IPS-15b (cell line): ENCODE data around the gene MRPL14.

Source experiments
- H3K27me3 ChIP-seq: one replicate; pipeline ENCODE4 v1.6.1; 2013; ENCODE audit warnings: low read length; ENCODE audit not compliant: control insufficient read depth, insufficient read depth
- H3K36me3 ChIP-seq: one replicate; pipeline ENCODE4 v1.6.1; 2013; ENCODE audit warnings: low read length; ENCODE audit not compliant: control insufficient read depth, insufficient read depth
- H3K4me1 ChIP-seq: one replicate; pipeline ENCODE4 v1.6.1; 2013; ENCODE audit warnings: mild to moderate bottlenecking, low read length; ENCODE audit not compliant: control insufficient read depth, insufficient read depth
- H3K4me3 ChIP-seq: one replicate; pipeline ENCODE4 v1.5.1; 2013; ENCODE audit warnings: low read depth, low read length
- H3K9ac ChIP-seq: one replicate; pipeline ENCODE4 v1.6.1; 2013; ENCODE audit warnings: low read depth, mild to moderate bottlenecking, low read length
- H3K9me3 ChIP-seq: one replicate; pipeline ENCODE4 v1.6.1; 2013; ENCODE audit warnings: mild to moderate bottlenecking, low read length; ENCODE audit not compliant: control insufficient read depth, insufficient read depth

Gene MRPL14

GRCh38 chr6:44074439-44074812 is 52.8 kb downstream of the MRPL14 start:
- Histone ChIP-seq H3K9ac (peak overlapping the region; percentile 42), H3K4me1 (peaks cover 17% of the 10 kb centered on the region), H3K4me3 (peak overlapping the region; percentile 68), H3K36me3 (no peaks in the 10 kb centered on the region), H3K9me3 (no peaks in the 10 kb centered on the region), H3K27me3 (peaks cover 8% of the 10 kb centered on the region)

DNA sequence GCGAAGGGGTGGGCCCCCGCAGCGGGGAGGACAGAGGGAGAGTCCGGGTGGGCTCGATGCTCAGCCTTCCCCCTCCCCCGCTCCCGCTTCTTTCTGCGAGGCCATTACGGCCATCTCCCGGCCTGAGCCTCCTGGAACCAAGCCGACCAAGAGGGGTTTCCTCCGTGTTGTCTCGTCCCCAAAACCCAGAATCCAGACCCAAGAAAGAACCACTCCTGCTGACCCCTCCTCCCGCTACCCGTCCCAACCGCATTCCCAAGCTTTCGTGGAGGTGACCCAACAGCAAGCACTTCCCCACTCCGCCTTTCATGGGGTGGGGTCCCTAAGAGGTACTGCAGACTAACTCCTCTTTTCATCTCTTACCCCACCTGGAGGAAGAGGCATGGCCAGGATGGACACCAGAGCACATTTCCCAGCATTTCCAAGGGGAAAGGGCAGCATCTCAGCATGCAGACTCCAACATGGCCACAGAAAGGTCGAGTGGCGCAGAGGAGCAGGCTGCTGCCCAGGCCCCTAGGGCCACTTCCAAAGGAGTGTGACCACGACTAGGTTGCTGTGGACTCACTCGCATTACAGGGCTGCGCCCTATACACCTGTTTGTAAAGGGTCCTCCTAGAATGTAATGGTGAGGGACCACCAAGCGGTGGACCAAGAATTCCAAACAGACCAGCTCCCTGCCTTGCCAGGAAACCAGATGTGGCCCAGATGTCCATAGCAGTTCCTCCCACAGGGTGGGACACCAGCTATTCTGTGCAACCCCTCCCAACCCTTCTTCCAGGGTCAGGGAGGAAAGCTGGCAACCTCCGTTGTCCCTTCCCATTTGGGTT is 53.4 kb downstream of the MRPL14 start:
- Histone ChIP-seq H3K4me1 (peaks cover 17% of the 10 kb centered on the region), H3K27me3 (peaks cover 8% of the 10 kb centered on the region), H3K36me3 (no peaks in the 10 kb centered on the region), H3K4me3 (peak overlapping the region; percentile 68), H3K9me3 (no peaks in the 10 kb centered on the region), H3K9ac (no peak overlapping the region)

GRCh38 chr6:44072959-44073611 is 54.2 kb downstream of the MRPL14 start:
- H3K4me1 ChIP-seq: peaks cover 20% of the 10 kb centered on the region
- H3K9ac ChIP-seq: peak overlapping the region; percentile 39
- H3K9me3 ChIP-seq: no peaks in the 10 kb centered on the region
- peaks cover 8% of the 10 kb centered on the region for H3K27me3 ChIP-seq
- H3K4me3 ChIP-seq: peak overlapping the region; percentile 75
- no peaks in the 10 kb centered on the region for H3K36me3 ChIP-seq

DNA sequence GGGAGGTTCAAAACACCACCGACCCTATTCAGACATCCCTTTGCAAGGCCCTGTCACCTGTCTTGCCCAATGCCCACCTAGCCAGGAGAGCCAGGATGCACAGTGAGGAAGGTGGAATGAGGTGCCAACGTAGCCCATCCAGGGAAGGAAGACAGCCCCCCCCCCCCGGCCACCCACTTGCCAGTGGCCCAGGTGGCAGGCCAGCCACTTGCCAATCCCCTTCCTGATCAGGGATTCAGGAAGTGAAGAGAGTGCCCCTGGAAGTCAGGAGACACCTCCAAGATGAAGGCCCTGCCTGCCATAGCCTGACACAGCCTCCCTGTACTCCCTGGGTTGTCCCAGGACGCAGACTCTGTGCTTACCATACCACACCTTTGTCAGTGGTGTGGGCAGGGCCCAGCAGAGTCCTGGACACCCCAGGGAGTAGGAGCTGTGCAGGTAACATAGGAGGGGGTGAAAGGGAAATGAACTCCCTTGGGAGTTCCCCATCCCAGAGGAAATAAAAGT is 54.7 kb downstream of the MRPL14 start:
- Histone ChIP-seq H3K4me3 (peak overlapping the region; percentile 75), H3K27me3 (peaks cover 8% of the 10 kb centered on the region), H3K9ac (no peak overlapping the region), H3K36me3 (no peaks in the 10 kb centered on the region), H3K9me3 (no peaks in the 10 kb centered on the region), H3K4me1 (peaks cover 20% of the 10 kb centered on the region)

DNA sequence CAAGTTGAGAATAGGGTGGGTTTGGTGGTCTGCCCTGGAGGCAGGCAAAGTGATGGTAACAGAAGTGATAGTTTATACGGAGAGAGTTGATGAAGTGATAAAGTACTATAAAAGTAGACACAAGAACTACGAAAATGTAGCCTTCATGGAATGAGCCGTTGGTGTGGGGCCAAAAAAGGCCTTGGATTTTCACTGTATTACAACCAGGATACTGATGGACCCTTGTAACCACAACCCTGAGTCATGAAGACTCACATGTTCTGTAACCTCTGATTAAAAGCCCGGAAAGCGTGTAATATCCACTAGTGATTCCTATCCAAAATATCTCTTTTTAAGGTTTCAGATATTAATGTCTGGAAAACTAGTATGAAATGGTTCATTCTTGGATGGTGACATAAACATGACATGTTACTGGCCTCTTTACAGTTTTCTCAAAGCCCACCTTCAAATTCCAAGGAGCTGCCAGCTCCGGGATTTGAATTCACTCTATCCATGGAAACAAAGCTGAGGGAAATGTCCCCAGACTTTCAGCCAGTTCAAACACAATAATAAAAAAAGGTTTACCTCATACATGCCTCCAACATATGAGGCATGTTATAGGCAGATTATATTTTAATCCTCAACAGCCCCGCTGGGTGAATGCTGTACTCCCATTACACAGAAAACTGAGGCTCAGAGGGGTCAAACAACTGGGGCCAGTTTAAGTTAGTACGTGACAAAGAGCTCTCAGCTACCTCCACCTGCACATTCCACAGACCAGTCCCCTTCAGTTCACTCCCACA is 55.4 kb downstream of the MRPL14 start:
- Histone ChIP-seq H3K27me3 (peaks cover 8% of the 10 kb centered on the region), H3K4me1 (peaks cover 20% of the 10 kb centered on the region), H3K4me3 (no peak overlapping the region), H3K36me3 (no peaks in the 10 kb centered on the region), H3K9me3 (no peaks in the 10 kb centered on the region), H3K9ac (no peak overlapping the region)

DNA sequence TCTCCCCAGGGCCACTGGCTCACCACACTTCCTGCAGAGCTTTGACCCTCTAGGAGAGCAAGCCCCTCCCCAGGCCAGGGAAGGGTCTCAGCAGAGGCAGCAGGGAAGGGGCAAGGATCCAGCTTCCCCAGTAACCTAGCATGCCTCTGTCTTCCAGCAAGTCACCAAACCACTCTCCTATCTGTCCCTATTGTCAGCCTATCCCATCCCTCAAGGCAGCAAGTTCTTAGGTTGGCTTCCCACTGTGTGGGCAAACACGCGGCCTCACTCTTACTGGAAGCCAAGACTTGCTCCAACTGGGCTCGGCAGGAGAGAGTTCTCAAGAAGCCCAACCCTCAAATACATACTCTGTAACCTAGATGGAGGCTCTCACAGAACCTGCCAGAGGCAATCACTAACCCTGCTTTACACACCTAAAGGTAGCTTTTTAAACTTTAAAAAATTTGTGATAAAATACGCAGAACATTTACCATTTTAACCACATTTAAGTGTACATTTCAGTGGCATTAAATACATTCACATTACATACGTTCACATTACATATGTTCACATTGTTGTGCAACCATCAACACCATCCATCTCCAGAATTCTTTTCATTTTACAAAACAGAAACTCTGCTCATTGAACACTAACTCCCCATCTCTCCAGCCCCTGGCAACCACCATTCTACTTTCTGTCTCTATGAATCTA is 58.5 kb downstream of the MRPL14 start:
- no peaks in the 10 kb centered on the region for H3K36me3 ChIP-seq
- peaks cover 7% of the 10 kb centered on the region for H3K4me1 ChIP-seq
- H3K9ac ChIP-seq: no peak overlapping the region

DNA sequence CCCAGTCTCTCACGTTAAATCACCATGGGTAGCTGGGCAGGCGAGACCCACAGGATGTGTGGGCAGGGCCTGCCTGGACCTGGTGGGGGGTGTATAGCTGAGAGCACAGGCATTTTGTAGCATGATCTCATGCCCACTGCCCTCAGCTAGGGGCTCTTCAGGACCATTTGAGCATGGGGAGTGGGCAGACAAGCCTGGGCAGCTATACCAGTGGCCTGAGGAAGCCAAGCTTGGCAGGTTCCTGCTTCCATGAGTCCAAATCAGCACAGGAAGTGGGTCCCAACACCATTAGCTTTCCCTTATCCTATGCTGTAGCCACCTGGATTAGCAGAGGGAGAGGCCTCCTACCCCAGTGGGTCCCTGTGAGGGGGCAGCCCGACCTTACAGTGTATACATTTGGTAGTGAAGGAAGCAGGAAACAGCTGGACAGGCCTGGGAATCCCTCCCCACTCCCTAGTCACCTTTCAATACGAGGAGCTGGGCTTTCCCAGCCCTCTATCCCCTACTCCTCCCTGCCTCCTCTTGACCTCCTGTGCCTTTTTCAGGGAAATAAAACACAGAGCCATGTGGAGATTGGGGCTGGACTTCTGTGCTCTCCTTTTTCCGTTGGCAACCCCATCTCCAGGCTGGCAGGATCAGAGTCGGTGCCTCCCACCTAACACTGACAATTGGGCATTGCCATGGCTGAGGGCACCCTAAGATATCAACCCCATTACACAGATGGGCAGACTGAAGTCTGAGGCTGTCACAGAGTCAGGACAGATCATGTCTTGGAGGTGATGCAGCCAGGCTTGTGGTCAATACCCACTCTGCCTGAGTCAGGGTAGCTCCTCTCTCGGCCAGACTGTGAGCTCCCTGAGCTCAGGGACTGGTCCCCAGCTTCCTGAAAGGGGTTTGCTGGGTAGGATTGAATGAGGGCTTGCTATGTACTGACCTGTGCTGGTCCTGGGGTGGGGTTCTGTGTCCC is 59.8 kb downstream of the MRPL14 start:
- no peak overlapping the region for H3K4me3 ChIP-seq
- H3K4me1 ChIP-seq: peaks cover 3% of the 10 kb centered on the region
- no peaks in the 10 kb centered on the region for H3K9me3 ChIP-seq
- no peak overlapping the region for H3K9ac ChIP-seq
- H3K36me3 ChIP-seq: no peaks in the 10 kb centered on the region
- no peaks in the 10 kb centered on the region for H3K27me3 ChIP-seq

More for the DNA sequence above, 58.5 kb downstream of the MRPL14 start:
- no peak overlapping the region for H3K4me3 ChIP-seq
- H3K9me3 ChIP-seq: no peaks in the 10 kb centered on the region
- H3K27me3 ChIP-seq: no peaks in the 10 kb centered on the region

GRCh38 chr6:44066394-44067172 is 60.7 kb downstream of the MRPL14 start:
- Histone ChIP-seq H3K4me1 (peaks cover 3% of the 10 kb centered on the region), H3K27me3 (no peaks in the 10 kb centered on the region), H3K36me3 (no peaks in the 10 kb centered on the region), H3K4me3 (no peak overlapping the region), H3K9ac (no peak overlapping the region), H3K9me3 (no peaks in the 10 kb centered on the region)

DNA sequence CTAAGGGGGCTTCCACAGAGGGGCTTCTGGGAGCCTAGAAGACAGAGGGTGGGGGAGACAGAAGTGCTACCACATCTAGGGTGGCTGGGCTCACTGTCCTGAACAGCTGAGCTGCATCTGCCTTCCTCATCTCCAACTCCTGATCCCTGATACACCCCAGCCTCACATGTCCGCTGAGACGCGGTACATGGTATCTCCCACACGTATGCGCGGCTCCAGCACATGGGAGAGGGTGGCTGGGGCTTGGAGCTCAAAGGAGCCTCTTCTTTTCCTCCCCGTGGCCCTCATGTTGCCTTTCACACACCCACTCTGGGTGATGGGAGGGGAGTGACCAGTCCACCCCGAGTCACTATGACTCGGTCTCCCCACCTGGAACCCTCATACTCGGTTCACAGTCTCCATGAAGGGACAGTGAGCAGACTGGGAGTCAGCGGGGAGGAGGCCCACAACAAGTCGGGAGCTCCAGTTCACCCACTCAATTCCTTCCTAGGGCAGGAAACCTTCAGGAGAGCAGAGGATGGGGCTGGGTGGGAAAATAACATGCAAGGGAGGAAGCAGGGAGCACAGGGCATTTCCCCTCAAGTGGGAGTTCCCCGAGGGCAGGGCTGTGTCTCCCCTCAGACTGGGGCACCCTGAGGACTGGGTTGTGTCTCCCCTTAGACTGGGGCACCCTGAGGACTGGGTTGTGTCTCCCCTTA is 61.7 kb downstream of the MRPL14 start:
- Histone ChIP-seq H3K9me3 (no peaks in the 10 kb centered on the region), H3K4me3 (no peak overlapping the region), H3K4me1 (peaks cover 3% of the 10 kb centered on the region), H3K27me3 (no peaks in the 10 kb centered on the region), H3K9ac (no peak overlapping the region), H3K36me3 (no peaks in the 10 kb centered on the region)

- H3K4me3 ChIP-seq: no peak overlapping the region
- no peaks in the 10 kb centered on the region for H3K27me3 ChIP-seq
- no peaks in the 10 kb centered on the region for H3K36me3 ChIP-seq
- peaks cover 3% of the 10 kb centered on the region for H3K4me1 ChIP-seq
- H3K9me3 ChIP-seq: no peaks in the 10 kb centered on the region
- peak overlapping the region; percentile 37 for H3K9ac ChIP-seq
Measured at GRCh38 chr6:44064948-44065272, 62.3 kb downstream of the MRPL14 start.
